Endodermal cell (in vitro differentiated cells): Measurements from ENCODE around the gene TMEM106C. TPM values are rescaled to one million over a fixed set of nuclear protein-coding genes. Genes with fewer than 3 reads are reported as not detected.

ENCODE experiments used
- DNase-seq: peaks from one replicate; pipeline ENCODE4 v3.0.0-alpha.2; 2017
- H3K27ac ChIP-seq: 2 replicates; pipeline ENCODE4 v1.5.1; 2013; ENCODE audit warnings: mild to moderate bottlenecking, low read depth, low read length, moderate library complexity
- H3K27me3 ChIP-seq: 2 replicates; pipeline ENCODE4 v1.6.1; 2013; ENCODE audit warnings: mild to moderate bottlenecking, low read length, moderate library complexity; ENCODE audit not compliant: insufficient read depth, control insufficient read depth, poor library complexity, severe bottlenecking
- H3K36me3 ChIP-seq: 2 replicates; pipeline ENCODE4 v1.7.0; 2013; ENCODE audit warnings: mild to moderate bottlenecking, low read length, moderate library complexity; ENCODE audit not compliant: control insufficient read depth, insufficient read depth
- H3K4me1 ChIP-seq: one replicate; pipeline ENCODE4 v1.7.0; 2013; ENCODE audit warnings: low read length; ENCODE audit not compliant: control insufficient read depth, insufficient read depth
- H3K4me3 ChIP-seq: 2 replicates; pipeline ENCODE4 v1.5.1; 2013; ENCODE audit warnings: mild to moderate bottlenecking, low read length, moderate library complexity
- H3K9ac ChIP-seq: 2 replicates; pipeline ENCODE4 v1.6.1; 2013; ENCODE audit warnings: mild to moderate bottlenecking, low read length, moderate library complexity; ENCODE audit not compliant: poor library complexity, severe bottlenecking; ENCODE audit errors: extremely low read depth
- H3K9me3 ChIP-seq: 2 replicates; pipeline ENCODE4 v1.6.1; 2013; ENCODE audit warnings: mild to moderate bottlenecking, low read length, moderate library complexity; ENCODE audit not compliant: control insufficient read depth
- H3K27ac Mint-ChIP-seq: 2 replicates; pipeline ENCODE4 v1.8.0; 2020; ENCODE audit warnings: mixed read lengths
- H3K27me3 Mint-ChIP-seq: 2 replicates; pipeline ENCODE4 v1.8.0; 2021; ENCODE audit warnings: mild to moderate bottlenecking, mixed read lengths; ENCODE audit not compliant: insufficient read depth
- H3K36me3 Mint-ChIP-seq: 2 replicates; pipeline ENCODE4 v1.8.0; 2020; ENCODE audit warnings: low read depth, mixed read lengths
- H3K4me1 Mint-ChIP-seq: 2 replicates; pipeline ENCODE4 v1.8.0; 2020; ENCODE audit warnings: mixed read lengths
- H3K4me3 Mint-ChIP-seq: 2 replicates; pipeline ENCODE4 v1.8.0; 2020; ENCODE audit warnings: mild to moderate bottlenecking, moderate library complexity, mixed read lengths
- H3K9me3 Mint-ChIP-seq: 2 replicates; pipeline ENCODE4 v1.8.0; 2020; ENCODE audit warnings: mild to moderate bottlenecking, mixed read lengths
- WGBS, 2 experiments: methylation state at CpG; one replicate each; pipeline versions ENCODE4 v1.1.5 to v1.1.7; 2013; ENCODE audit warnings: missing lambda C conversion rate in 2 of 2, mixed read lengths in 1 of 2; ENCODE audit not compliant: insufficient coverage in 1 of 2, insufficient read length in 1 of 2; 5-methylcytosine and 5-hydroxymethylcytosine counted together
- total RNA-seq, 2 donors: library from RNA; stranded (reverse); fragmentation: NEBNext Ultra II Directional in 1 of 2; extraction: Animal tissue kit (Norgen Biotek cat#: 25700) in 1 of 2; gene quantifications; 2 replicates in 1 of 2; 3 replicates in 1 of 2; pipeline ENCODE4 v1.2.1, GENCODE V29; 2021
- TF ChIP-seq, protein P1 (sequence below): fragments of 200-600 bp; sonication (generic); conservative IDR thresholded peaks from 2 replicates; pipeline ENCODE4 v1.5.0; 2021; ENCODE audit warnings: antibody characterized with exemption, mild to moderate bottlenecking

The TMEM106C gene
- total RNA-seq, 2 donors from 2014 or later = 17.3 to 61.6 TPM

- no peak overlapping the region for H3K4me3 ChIP-seq
- TF ChIP-seq, protein P1, sequence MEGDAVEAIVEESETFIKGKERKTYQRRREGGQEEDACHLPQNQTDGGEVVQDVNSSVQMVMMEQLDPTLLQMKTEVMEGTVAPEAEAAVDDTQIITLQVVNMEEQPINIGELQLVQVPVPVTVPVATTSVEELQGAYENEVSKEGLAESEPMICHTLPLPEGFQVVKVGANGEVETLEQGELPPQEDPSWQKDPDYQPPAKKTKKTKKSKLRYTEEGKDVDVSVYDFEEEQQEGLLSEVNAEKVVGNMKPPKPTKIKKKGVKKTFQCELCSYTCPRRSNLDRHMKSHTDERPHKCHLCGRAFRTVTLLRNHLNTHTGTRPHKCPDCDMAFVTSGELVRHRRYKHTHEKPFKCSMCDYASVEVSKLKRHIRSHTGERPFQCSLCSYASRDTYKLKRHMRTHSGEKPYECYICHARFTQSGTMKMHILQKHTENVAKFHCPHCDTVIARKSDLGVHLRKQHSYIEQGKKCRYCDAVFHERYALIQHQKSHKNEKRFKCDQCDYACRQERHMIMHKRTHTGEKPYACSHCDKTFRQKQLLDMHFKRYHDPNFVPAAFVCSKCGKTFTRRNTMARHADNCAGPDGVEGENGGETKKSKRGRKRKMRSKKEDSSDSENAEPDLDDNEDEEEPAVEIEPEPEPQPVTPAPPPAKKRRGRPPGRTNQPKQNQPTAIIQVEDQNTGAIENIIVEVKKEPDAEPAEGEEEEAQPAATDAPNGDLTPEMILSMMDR = peak; percentile 56
- H3K4me1 ChIP-seq = no peaks in the 10 kb centered on the region
- Mint-ChIP-seq H3K9me3 (no peaks in the 10 kb centered on the region), H3K4me1 (no peaks in the 10 kb centered on the region), H3K4me3 (no peak overlapping the region), H3K27ac (no peak overlapping the region), H3K36me3 (no peaks in the 10 kb centered on the region), H3K27me3 (peaks cover 39% of the 10 kb centered on the region)
- WGBS, 2 experiments = 32 to 39% methylated on average over 14 to 40 of the region's 40 CpGs
- no peak overlapping the region for H3K9ac ChIP-seq
- H3K27me3 ChIP-seq = peaks cover 51% of the 10 kb centered on the region
- no peaks in the 10 kb centered on the region for H3K9me3 ChIP-seq
- DNase-seq = peak; percentile 92
- no peak overlapping the region for H3K27ac ChIP-seq
- no peaks in the 10 kb centered on the region for H3K36me3 ChIP-seq
Measured at GRCh38 chr12:47941871-47942613, 21.4 kb upstream of the TMEM106C start.

- Mint-ChIP-seq H3K4me3 (no peak overlapping the region), H3K36me3 (no peaks in the 10 kb centered on the region), H3K27me3 (peaks cover 42% of the 10 kb centered on the region), H3K27ac (no peak overlapping the region), H3K9me3 (no peaks in the 10 kb centered on the region), H3K4me1 (no peaks in the 10 kb centered on the region)
- WGBS, 2 experiments = 76 to 100% methylated on average over 1 to 29 of the region's 31 CpGs
- Histone ChIP-seq H3K9ac (no peak overlapping the region), H3K36me3 (no peaks in the 10 kb centered on the region), H3K27ac (no peak overlapping the region), H3K4me3 (no peak overlapping the region), H3K4me1 (no peaks in the 10 kb centered on the region), H3K27me3 (peaks cover 44% of the 10 kb centered on the region), H3K9me3 (no peaks in the 10 kb centered on the region)
- no peak for DNase-seq
- TF ChIP-seq, protein P1 = no peak
Measured at GRCh38 chr12:47942614-47943225, 20.7 kb upstream of the TMEM106C start.

- DNase-seq = no peak
- no peaks in the 10 kb centered on the region for H3K9me3 ChIP-seq
- H3K27ac ChIP-seq = no peak overlapping the region
- Mint-ChIP-seq H3K27me3 (peaks cover 41% of the 10 kb centered on the region), H3K4me3 (no peak overlapping the region), H3K36me3 (no peaks in the 10 kb centered on the region), H3K4me1 (no peaks in the 10 kb centered on the region), H3K9me3 (no peaks in the 10 kb centered on the region), H3K27ac (no peak overlapping the region)
- no peak overlapping the region for H3K9ac ChIP-seq
- no peaks in the 10 kb centered on the region for H3K4me1 ChIP-seq
- TF ChIP-seq, protein P1 = no peak
- no peaks in the 10 kb centered on the region for H3K36me3 ChIP-seq
- 86% methylated on average over 11 to 12 of the region's 12 CpGs for WGBS, 2 experiments
- peaks cover 39% of the 10 kb centered on the region for H3K27me3 ChIP-seq
- no peak overlapping the region for H3K4me3 ChIP-seq
Measured at GRCh38 chr12:47943623-47944340, 19.6 kb upstream of the TMEM106C start.
